Panc1 (cell line): ENCODE measurements around the gene CLCN6. TPM values are rescaled to one million over a fixed set of nuclear protein-coding genes. Genes with fewer than 3 reads are reported as not detected.

Experiments
- ATAC-seq: fragments of 200-7000 bp; cut with Tn5 transposase; 2 replicates; pipeline ENCODE4 v1.9.1; 2020; ENCODE audit warnings: mild to moderate bottlenecking, moderate library complexity
- BruUV-seq: library from RNA; stranded (reverse); fragments of 400-500 nt; replicated peaks from 2 replicates; lab custom pipeline; 2021; lab: Mats Ljungman, UMichigan
- CTCF ChIA-PET: fragments of 300-600 bp; sonication (Branson Sonifier 250); formaldehyde crosslinking; loops from one replicate; lab custom pipeline; 2022; ENCODE audit warnings: antibody characterized with exemption; lab: Charles Lee
- POLR2A ChIA-PET: fragments of 300-600 bp; sonication (Branson Sonifier 250); formaldehyde crosslinking; loops from one replicate; lab custom pipeline; 2022; ENCODE audit warnings: antibody characterized with exemption; lab: Charles Lee
- DNase-seq: peaks from one replicate; pipeline ENCODE4 v3.0.0-alpha.2; 2010; ENCODE audit warnings: low read depth, low spot score
- H3K27ac ChIP-seq: 2 replicates; pipeline ENCODE4 v1.5.1; 2011; ENCODE audit warnings: mild to moderate bottlenecking, low read length, inconsistent platforms
- H3K27me3 ChIP-seq: fragments of 200-500 bp; sonication (Bioruptor generic); 2 replicates; pipeline ENCODE4 v1.6.0; 2014; ENCODE audit warnings: low read length, inconsistent platforms; ENCODE audit not compliant: control insufficient read depth, insufficient read depth
- H3K36me3 ChIP-seq: fragments of 200-500 bp; sonication (Bioruptor generic); 2 replicates; pipeline ENCODE4 v1.5.1; 2014; ENCODE audit warnings: inconsistent platforms, mild to moderate bottlenecking, low read length, moderate library complexity; ENCODE audit not compliant: control insufficient read depth, insufficient read depth
- H3K4me1 ChIP-seq: 2 replicates; pipeline ENCODE4 v1.5.1; 2011; ENCODE audit warnings: inconsistent platforms, mild to moderate bottlenecking, low read length, moderate library complexity; ENCODE audit not compliant: control insufficient read depth, insufficient read depth
- H3K4me3 ChIP-seq, 2 experiments: 2 replicates each; pipeline ENCODE4 v1.5.1; 2011 to 2012; ENCODE audit warnings: low read depth in 2 of 2, low read length in 2 of 2, mild to moderate bottlenecking in 2 of 2, inconsistent platforms in 1 of 2, moderate library complexity in 1 of 2
- H3K9me3 ChIP-seq: fragments of 200-500 bp; sonication (Bioruptor generic); 2 replicates; pipeline ENCODE4 v1.5.1; 2014; ENCODE audit warnings: low read depth, mild to moderate bottlenecking, inconsistent platforms, low read length, moderate library complexity; ENCODE audit not compliant: control insufficient read depth, insufficient read depth
- CTCF ChIP-seq: fragments of 450-650 bp; IDR thresholded peaks from 2 replicates; pipeline ENCODE4 v1.5.1; 2017; ENCODE audit warnings: mild to moderate bottlenecking
- POLR2AphosphoS5 ChIP-seq: IDR thresholded peaks from 2 replicates; pipeline ENCODE4 v1.6.1; 2012; ENCODE audit warnings: mild to moderate bottlenecking, low read depth, low read length, moderate library complexity
- REST ChIP-seq, 2 experiments: IDR thresholded peaks; 2 replicates each; pipeline ENCODE4 v1.6.1; 2011 to 2012; ENCODE audit warnings: low read depth in 2 of 2, control low read depth in 1 of 2, low read length in 1 of 2, mild to moderate bottlenecking in 1 of 2, moderate library complexity in 1 of 2; ENCODE audit not compliant: insufficient read depth in 1 of 2
- SIN3A ChIP-seq: IDR thresholded peaks from 2 replicates; pipeline ENCODE4 v1.6.1; 2012; ENCODE audit warnings: low read depth, mild to moderate bottlenecking, low read length, moderate library complexity, borderline replicate concordance; ENCODE audit not compliant: insufficient read depth
- TCF7L2 ChIP-seq: IDR thresholded peaks from 2 replicates; pipeline ENCODE4 v1.6.1; 2011; ENCODE audit warnings: mild to moderate bottlenecking, low read depth, low read length, inconsistent platforms
- in situ Hi-C: cut with HindIII; loops from 2 replicates; pipeline ENCODE4 v1.10.0; 2016; ENCODE audit warnings: low sequenced_read_pairs, low pct_unique_long_range_greater_than_20kb
- intact Hi-C: fragments of 100-400 bp; cut with micrococcal nuclease; formaldehyde crosslinking; loops from one replicate; pipeline ENCODE4 v1.10.0; 2022; ENCODE audit not compliant: unreplicated experiment
- total RNA-seq: library from RNA; stranded (reverse); gene quantifications from one replicate; pipeline ENCODE4 v1.2.1, GENCODE V29; 2021; ENCODE audit not compliant: unreplicated experiment

The CLCN6 gene
- total RNA-seq, 1 experiment from 2014 or later: 23.6 TPM

GRCh38 chr1:11795238-11795890, 10.6 kb upstream of the CLCN6 start:
- no TSS peak for BruUV-seq
- ATAC-seq (no peak), DNase-seq (no peak)
- intact Hi-C loops (no loop called here), in situ Hi-C loops (no loop called here)
- H3K27me3 ChIP-seq: no peaks in the 10 kb centered on the region
- no peak overlapping the region for H3K27ac ChIP-seq
- H3K4me3 ChIP-seq: no peak overlapping the region
- TF ChIP-seq REST (IDR thresholded peaks at IDR 0.05; ENCODE audit: insufficient read depth in 1 of 2, low read depth in 2 of 2, low read length in 1 of 2): no peak
- no peak for TF ChIP-seq CTCF
- no peak for TF ChIP-seq SIN3A
- no peak for TF ChIP-seq POLR2AphosphoS5
- TF ChIP-seq TCF7L2: no peak
- H3K36me3 ChIP-seq: no peaks in the 10 kb centered on the region
- ChIA-PET CTCF (no interaction called here), POLR2A (interaction anchor here (0.6 kb wide), 1 partner anchor 453 kb away, joined by 3 read pairs; no protein-coding TSS in a partner anchor)
- no peaks in the 10 kb centered on the region for H3K9me3 ChIP-seq
- no peaks in the 10 kb centered on the region for H3K4me1 ChIP-seq

- Histone ChIP-seq H3K4me3 (no peak overlapping the region), H3K36me3 (no peaks in the 10 kb centered on the region), H3K27ac (no peak overlapping the region), H3K9me3 (no peaks in the 10 kb centered on the region), H3K4me1 (no peaks in the 10 kb centered on the region), H3K27me3 (no peaks in the 10 kb centered on the region)
- no peak for TF ChIP-seq REST (IDR thresholded peaks at IDR 0.05; ENCODE audit: insufficient read depth in 1 of 2, low read depth in 2 of 2, low read length in 1 of 2)
- BruUV-seq: no TSS peak
- CTCF ChIA-PET: no interaction called here
- POLR2A ChIA-PET: no interaction called here
- in situ Hi-C loops (no loop called here), intact Hi-C loops (no loop called here)
- DNase-seq (no peak), ATAC-seq (no peak)
Measured at GRCh38 chr1:11796036-11796828, 9.8 kb upstream of the CLCN6 start.
